ENCODE results near the gene KLF8. TPM values are rescaled to one million over a fixed set of nuclear protein-coding genes. Genes with fewer than 3 reads are reported as not detected.

KLF8 gene
- polyA plus RNA-seq, 1 of the 3 experiments (the other 2 are of a cell fraction) = 0.16 TPM

DNA sequence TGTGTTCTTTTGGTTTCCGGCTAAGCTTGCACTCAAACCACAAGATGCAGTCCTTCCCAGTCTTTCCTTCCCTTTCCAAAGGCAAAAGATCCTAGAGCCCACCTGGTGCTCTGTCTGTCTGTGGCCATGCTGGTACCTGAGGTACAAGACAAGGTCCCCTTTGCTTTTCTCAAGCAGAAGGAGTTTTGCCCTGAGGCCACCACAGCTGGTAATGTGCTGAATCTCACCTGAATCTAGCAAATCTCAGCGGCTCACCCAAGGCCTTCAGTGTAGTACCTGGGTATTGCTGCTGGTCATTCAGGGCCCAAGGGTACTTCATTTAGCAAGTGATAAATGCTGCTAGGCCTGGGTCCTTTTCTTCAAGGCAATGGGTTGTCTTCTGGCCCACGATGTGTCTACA is 20.5 kb upstream of the KLF8 start (continued):
- TF ChIP-seq REST (IDR thresholded peaks at IDR 0.05; ENCODE audit: low read depth, low read length) (no peak), RAD21 (IDR thresholded peaks at IDR 0.05; ENCODE audit: low read length) (no peak), GATA2 (CRISPR knock-in tag; IDR thresholded peaks at IDR 0.05) (no peak), PBX3 (IDR thresholded peaks at IDR 0.05) (no peak), TEAD4 (IDR thresholded peaks at IDR 0.05; ENCODE audit: borderline replicate concordance, insufficient read depth) (no peak)
- TF ChIP-seq, protein P1, sequence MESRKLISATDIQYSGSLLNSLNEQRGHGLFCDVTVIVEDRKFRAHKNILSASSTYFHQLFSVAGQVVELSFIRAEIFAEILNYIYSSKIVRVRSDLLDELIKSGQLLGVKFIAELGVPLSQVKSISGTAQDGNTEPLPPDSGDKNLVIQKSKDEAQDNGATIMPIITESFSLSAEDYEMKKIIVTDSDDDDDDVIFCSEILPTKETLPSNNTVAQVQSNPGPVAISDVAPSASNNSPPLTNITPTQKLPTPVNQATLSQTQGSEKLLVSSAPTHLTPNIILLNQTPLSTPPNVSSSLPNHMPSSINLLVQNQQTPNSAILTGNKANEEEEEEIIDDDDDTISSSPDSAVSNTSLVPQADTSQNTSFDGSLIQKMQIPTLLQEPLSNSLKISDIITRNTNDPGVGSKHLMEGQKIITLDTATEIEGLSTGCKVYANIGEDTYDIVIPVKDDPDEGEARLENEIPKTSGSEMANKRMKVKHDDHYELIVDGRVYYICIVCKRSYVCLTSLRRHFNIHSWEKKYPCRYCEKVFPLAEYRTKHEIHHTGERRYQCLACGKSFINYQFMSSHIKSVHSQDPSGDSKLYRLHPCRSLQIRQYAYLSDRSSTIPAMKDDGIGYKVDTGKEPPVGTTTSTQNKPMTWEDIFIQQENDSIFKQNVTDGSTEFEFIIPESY (IDR thresholded peaks at IDR 0.05; ENCODE audit: borderline replicate concordance, low read depth) = no peak

GRCh38 chrX:56216332-56216731 is 15.8 kb upstream of the KLF8 start:
- Histone ChIP-seq H3K4me3 (ENCODE audit: low read depth in 2 of 2, low read length in 1 of 2) (no peak overlapping the region), H3K27me3 (ENCODE audit: insufficient read depth) (no peaks in the 10 kb centered on the region; the same call in 1 of the 2 replicates), H3K9me2 (no peaks in the 10 kb centered on the region), H3K27ac (ENCODE audit: low read depth in 2 of 2, low read length in 1 of 2) (no peak overlapping the region), H3K9ac (no peak overlapping the region), H3K4me1 (ENCODE audit: control insufficient read depth in 1 of 2, insufficient read depth in 2 of 2, low read depth in 1 of 2, low read length in 1 of 2) (no peaks in the 10 kb centered on the region), H3K36me3 (replicated peaks in 1 of 2; ENCODE audit: control insufficient read depth in 1 of 2, insufficient read depth in 2 of 2, low read length in 1 of 2) (no peaks in the 10 kb centered on the region), H3K79me2 (ENCODE audit: insufficient read depth) (no peaks in the 10 kb centered on the region), H3F3A (replicated peaks; ENCODE audit: insufficient read depth) (no peaks in the 10 kb centered on the region), H4K20me1 (ENCODE audit: insufficient read depth) (no peaks in the 10 kb centered on the region), H3K4me2 (no peak overlapping the region), H3K9me3 (no peaks in the 10 kb centered on the region), H2AFZ (ENCODE audit: low read depth) (no peak overlapping the region)
- TF ChIP-seq, protein P2, sequence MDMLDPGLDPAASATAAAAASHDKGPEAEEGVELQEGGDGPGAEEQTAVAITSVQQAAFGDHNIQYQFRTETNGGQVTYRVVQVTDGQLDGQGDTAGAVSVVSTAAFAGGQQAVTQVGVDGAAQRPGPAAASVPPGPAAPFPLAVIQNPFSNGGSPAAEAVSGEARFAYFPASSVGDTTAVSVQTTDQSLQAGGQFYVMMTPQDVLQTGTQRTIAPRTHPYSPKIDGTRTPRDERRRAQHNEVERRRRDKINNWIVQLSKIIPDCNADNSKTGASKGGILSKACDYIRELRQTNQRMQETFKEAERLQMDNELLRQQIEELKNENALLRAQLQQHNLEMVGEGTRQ (IDR thresholded peaks at IDR 0.05; ENCODE audit: borderline replicate concordance, low read depth, low read length) = no peak
- TF ChIP-seq GABPA (IDR thresholded peaks at IDR 0.05; ENCODE audit: low read depth) = no peak
- TF ChIP-seq MEF2A (IDR thresholded peaks at IDR 0.05; ENCODE audit: borderline replicate concordance, low read depth) = no peak
- TF ChIP-seq EP300 (IDR thresholded peaks at IDR 0.05; ENCODE audit: borderline replicate concordance in 1 of 2, low read depth in 1 of 2, low read length in 1 of 2) = no peak
- TF ChIP-seq FOXJ3 (CRISPR knock-in tag; IDR thresholded peaks at IDR 0.05) = no peak
- TF ChIP-seq RXRA (IDR thresholded peaks at IDR 0.05; ENCODE audit: borderline replicate concordance, low read depth) = no peak
- no peak for TF ChIP-seq RCOR1 (IDR thresholded peaks at IDR 0.05; ENCODE audit: low read length)
- TF ChIP-seq FOXM1 (IDR thresholded peaks at IDR 0.05; ENCODE audit: low read depth) = no peak
- no peak for TF ChIP-seq NRF1 (IDR thresholded peaks at IDR 0.05; ENCODE audit: low read depth, low read length)
- no peak for TF ChIP-seq REST (IDR thresholded peaks at IDR 0.05; ENCODE audit: low read depth, low read length)
- TF ChIP-seq SIN3A (IDR thresholded peaks at IDR 0.05; ENCODE audit: borderline replicate concordance, low read depth, low read length) = no peak
- POLR2A ChIA-PET = no interaction called here
- no peak for DNase-seq
- CTCF ChIA-PET = no interaction called here
- WGBS (ENCODE audit: low lambda C conversion rate) = 0% methylated on average over 1 of the region's 1 CpG

All from SK-N-SH (cell line).